ENCODE results near the gene RAD50.

Gene RAD50

GRCh38 chr5:132665574-132666080 lies 108.8 kb downstream of the RAD50 start:
- TF ChIP-seq POU6F1 (CRISPR knock-in tag; IDR thresholded peaks at IDR 0.05; ENCODE audit: borderline replicate concordance, low read depth) (no peak), OSR1 (CRISPR knock-in tag; IDR thresholded peaks at IDR 0.05) (no peak), ESRRG (CRISPR knock-in tag; IDR thresholded peaks at IDR 0.05) (no peak), TCF4 (CRISPR knock-in tag; IDR thresholded peaks at IDR 0.05; ENCODE audit: borderline replicate concordance) (no peak), ZNF70 (CRISPR knock-in tag; IDR thresholded peaks at IDR 0.05) (no peak), GLIS3 (CRISPR knock-in tag; IDR thresholded peaks at IDR 0.05) (no peak), CSDC2 (CRISPR knock-in tag; IDR thresholded peaks at IDR 0.05) (no peak), ZC3H10 (CRISPR knock-in tag; IDR thresholded peaks at IDR 0.05) (no peak), BACH2 (CRISPR knock-in tag; IDR thresholded peaks at IDR 0.05; ENCODE audit: borderline replicate concordance) (no peak), ZFP3 (CRISPR knock-in tag; IDR thresholded peaks at IDR 0.05) (no peak), TOX (CRISPR knock-in tag; IDR thresholded peaks at IDR 0.05; ENCODE audit: borderline replicate concordance) (no peak), ZFP30 (CRISPR knock-in tag; IDR thresholded peaks at IDR 0.05) (no peak), RARB (CRISPR knock-in tag; IDR thresholded peaks at IDR 0.05) (no peak), CREB5 (CRISPR knock-in tag; IDR thresholded peaks at IDR 0.05; ENCODE audit: low read depth) (no peak)
- TF ChIP-seq, protein P1, sequence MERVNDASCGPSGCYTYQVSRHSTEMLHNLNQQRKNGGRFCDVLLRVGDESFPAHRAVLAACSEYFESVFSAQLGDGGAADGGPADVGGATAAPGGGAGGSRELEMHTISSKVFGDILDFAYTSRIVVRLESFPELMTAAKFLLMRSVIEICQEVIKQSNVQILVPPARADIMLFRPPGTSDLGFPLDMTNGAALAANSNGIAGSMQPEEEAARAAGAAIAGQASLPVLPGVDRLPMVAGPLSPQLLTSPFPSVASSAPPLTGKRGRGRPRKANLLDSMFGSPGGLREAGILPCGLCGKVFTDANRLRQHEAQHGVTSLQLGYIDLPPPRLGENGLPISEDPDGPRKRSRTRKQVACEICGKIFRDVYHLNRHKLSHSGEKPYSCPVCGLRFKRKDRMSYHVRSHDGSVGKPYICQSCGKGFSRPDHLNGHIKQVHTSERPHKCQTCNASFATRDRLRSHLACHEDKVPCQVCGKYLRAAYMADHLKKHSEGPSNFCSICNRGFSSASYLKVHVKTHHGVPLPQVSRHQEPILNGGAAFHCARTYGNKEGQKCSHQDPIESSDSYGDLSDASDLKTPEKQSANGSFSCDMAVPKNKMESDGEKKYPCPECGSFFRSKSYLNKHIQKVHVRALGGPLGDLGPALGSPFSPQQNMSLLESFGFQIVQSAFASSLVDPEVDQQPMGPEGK (CRISPR knock-in tag; IDR thresholded peaks at IDR 0.05; ENCODE audit: borderline replicate concordance): no peak
- TF ChIP-seq, protein P2, sequence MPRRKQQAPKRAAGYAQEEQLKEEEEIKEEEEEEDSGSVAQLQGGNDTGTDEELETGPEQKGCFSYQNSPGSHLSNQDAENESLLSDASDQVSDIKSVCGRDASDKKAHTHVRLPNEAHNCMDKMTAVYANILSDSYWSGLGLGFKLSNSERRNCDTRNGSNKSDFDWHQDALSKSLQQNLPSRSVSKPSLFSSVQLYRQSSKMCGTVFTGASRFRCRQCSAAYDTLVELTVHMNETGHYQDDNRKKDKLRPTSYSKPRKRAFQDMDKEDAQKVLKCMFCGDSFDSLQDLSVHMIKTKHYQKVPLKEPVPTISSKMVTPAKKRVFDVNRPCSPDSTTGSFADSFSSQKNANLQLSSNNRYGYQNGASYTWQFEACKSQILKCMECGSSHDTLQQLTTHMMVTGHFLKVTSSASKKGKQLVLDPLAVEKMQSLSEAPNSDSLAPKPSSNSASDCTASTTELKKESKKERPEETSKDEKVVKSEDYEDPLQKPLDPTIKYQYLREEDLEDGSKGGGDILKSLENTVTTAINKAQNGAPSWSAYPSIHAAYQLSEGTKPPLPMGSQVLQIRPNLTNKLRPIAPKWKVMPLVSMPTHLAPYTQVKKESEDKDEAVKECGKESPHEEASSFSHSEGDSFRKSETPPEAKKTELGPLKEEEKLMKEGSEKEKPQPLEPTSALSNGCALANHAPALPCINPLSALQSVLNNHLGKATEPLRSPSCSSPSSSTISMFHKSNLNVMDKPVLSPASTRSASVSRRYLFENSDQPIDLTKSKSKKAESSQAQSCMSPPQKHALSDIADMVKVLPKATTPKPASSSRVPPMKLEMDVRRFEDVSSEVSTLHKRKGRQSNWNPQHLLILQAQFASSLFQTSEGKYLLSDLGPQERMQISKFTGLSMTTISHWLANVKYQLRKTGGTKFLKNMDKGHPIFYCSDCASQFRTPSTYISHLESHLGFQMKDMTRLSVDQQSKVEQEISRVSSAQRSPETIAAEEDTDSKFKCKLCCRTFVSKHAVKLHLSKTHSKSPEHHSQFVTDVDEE (CRISPR knock-in tag; IDR thresholded peaks at IDR 0.05): no peak
- ATAC-seq: no peak

DNA sequence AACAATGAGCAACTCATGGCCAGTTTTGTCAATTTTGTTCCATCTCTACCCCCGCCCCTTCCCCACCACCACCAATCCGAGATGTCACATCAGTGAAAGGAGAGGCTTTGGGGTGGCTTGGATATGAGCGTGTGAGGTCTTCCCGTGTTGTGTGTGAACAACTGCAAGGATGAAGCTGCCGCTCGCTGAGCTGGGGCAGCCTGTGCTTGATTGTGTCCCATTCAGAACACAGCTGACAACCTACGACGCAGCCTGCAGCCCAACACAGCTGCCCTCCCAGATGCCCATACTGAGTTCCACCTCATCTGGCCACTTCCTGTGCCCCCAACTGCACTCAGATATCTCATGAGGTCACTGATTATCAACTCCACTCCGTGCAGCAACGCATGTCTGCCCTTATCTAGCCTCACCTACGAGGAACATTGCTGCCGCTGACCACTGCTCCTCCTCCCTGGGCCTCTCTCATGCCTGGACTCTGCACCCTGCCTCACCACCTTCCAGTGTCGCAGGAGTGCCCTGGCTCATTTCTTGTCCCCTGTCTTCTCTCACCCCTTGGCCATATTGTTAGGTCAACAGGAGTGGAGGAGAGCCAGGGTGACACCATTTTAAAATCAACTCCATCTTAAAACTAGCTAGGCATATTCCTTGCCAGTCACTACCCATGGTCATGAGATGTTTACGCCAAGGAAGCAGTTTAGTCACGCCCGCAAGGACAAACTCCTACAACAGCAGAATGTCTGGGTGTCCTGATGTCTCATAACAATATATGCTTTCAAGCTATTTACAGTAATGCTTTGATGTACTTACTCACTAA lies 109.7 kb downstream of the RAD50 start:
- TF ChIP-seq POU6F1 (CRISPR knock-in tag; IDR thresholded peaks at IDR 0.05; ENCODE audit: borderline replicate concordance, low read depth): no peak
- TF ChIP-seq ESRRG (CRISPR knock-in tag; IDR thresholded peaks at IDR 0.05): no peak
- TF ChIP-seq, protein P1 (CRISPR knock-in tag; IDR thresholded peaks at IDR 0.05; ENCODE audit: borderline replicate concordance): no peak
- TF ChIP-seq ZNF70 (CRISPR knock-in tag; IDR thresholded peaks at IDR 0.05): no peak
- no peak for TF ChIP-seq ZFP3 (CRISPR knock-in tag; IDR thresholded peaks at IDR 0.05)
- no peak for TF ChIP-seq ISL1 (CRISPR knock-in tag; IDR thresholded peaks at IDR 0.05)
- no peak for ATAC-seq

All from SK-N-SH treated with all-trans-retinoic acid at 6 μM for 48 hours (cell line).